NCI-H345 treated with DMSO at 0.1 percent for 48 hours (cell line): ENCODE measurements around the gene FAM50B.

ENCODE experiments used
- DNase-seq: peaks from one replicate; lab custom pipeline; 2025; ENCODE audit not compliant: unreplicated experiment; lab: John Stamatoyannopoulos, UW

FAM50B gene

GRCh38 chr6:3892603-3893002 is 43.4 kb downstream of the FAM50B start:
- DNase-seq = no peak

DNA sequence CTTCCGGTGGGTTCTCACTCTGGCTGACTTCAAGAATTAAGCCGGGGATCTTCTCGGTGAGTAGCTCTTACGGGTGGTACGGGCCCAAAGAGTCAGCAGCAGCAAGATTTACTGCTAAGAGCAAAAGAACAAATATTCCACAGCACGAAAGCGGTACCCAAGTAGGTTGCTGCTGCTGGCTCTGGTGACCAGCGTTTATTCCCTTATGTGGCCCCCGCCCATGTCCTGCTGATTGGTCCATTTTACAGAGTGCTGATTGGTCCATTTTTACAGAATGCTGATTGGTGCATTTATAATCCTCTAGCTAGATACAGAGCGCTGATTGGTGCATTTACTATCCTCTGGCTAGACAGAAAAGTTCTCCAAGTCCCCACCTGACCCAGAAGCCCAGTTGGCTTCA is 44.3 kb downstream of the FAM50B start:
- no peak for DNase-seq

- DNase-seq = no peak
These were observed 44.7 kb downstream of the FAM50B start for GRCh38 chr6:3893917-3894316.

DNA sequence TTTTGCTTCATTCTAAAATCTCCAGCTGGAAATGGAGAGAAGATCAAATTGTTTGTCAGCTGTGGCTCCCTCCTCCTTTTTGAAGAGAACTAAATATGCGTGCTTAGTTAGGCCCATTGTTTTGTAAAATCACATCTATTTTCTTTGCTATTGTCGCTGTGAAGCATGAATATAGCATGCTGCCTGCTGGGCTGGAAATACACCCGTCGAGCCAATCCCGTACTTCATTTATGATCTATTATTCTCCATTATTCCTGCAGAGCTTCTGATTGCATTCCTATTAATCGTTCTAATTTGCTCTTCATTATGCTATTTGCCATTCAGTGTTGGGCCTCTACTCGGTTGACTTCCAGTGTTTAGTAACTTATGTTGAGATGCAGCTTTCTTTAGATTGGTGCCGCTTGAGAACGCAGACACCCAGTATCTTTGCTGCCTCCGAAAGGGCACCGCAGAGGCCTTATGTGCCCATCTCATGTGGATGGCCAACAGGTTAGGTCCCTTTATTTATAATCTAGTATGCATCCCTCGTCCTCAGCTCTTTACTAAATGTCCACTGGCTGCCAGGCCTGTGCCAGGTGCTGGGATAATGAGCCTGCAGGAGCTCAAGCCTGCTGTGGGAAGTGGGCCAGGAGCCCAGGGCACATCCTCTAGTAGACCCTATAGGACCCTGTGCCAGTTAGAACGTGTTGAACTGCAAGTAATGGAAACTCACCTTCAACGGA is 45.6 kb downstream of the FAM50B start:
- no peak for DNase-seq

DNA sequence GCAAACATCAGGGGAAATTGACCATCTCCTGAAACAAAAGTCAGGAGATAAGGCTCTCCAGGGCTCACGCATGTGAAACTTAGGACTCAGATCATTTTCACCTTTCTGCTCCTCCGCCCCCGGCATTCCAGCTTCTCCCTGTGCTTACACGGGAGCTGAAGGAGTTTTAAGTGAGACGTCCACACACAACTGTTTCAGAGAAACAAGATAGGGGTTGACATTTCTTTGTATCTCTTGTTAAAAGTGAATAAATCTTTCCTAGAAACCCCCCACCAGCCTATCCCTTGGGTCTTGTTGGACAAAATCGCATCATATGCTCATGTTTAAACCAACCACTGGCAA is 46.1 kb downstream of the FAM50B start:
- no peak for DNase-seq

- no peak for DNase-seq
These were observed 46.6 kb downstream of the FAM50B start for GRCh38 chr6:3895805-3896204.

DNA sequence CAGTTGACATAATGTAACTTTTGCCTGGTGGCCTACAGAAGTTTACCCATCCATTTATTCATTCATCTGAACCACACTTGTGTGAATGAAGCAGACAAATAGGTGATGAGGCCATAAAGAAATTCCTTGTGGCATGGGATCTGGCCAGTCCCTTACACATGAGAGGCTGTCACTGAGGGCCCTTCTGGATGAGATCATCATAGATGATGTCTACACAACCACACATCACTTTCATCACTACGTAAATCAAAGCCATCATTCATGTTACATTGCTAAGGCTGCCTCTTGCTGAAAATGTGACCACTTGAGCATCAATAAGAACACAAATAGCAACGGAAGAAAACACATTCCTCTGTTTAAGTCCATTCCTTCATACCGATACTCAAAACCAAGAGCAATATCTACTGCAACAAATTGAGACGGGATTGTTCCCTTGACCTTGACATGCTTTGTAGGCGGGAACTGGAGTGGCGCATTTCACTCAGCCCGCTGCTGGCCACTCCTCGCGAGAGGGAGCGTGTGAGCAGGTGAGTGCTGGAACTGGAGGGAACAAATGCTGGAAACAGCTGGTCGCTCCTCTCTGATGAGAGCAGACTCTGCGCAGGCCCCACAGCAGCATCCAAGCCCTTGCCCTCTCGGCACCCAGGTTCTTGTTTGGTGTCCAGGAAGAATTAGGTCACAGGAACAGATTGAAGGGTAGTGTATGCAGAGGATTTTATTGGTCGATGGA is 49.3 kb downstream of the FAM50B start:
- DNase-seq = no peak

- DNase-seq = no peak
These were observed 49.9 kb downstream of the FAM50B start for GRCh38 chr6:3899061-3899460.

- no peak for DNase-seq
These were observed 50.8 kb downstream of the FAM50B start for GRCh38 chr6:3899970-3900439.
